HG03175 (cell line): ENCODE measurements around the gene SEMA3C.

Experiments used
- ATAC-seq: cut with Tn5 transposase; IDR thresholded peaks from one replicate; pipeline ENCODE4 v1.9.1; 2021; ENCODE audit warnings: mild to moderate bottlenecking, moderate library complexity; ENCODE audit not compliant: unreplicated experiment

SEMA3C gene

GRCh38 chr7:80785276-80785675 lies 133.6 kb downstream of the SEMA3C start:
- ATAC-seq = no peak

- no peak for ATAC-seq
Measured at GRCh38 chr7:80783678-80784327, 135.0 kb downstream of the SEMA3C start.

GRCh38 chr7:80783186-80783677 lies 135.6 kb downstream of the SEMA3C start:
- ATAC-seq = no peak

- ATAC-seq = no peak
Measured at GRCh38 chr7:80781561-80781979, 137.3 kb downstream of the SEMA3C start.

GRCh38 chr7:80781146-80781545 lies 137.7 kb downstream of the SEMA3C start:
- no peak for ATAC-seq

- no peak for ATAC-seq
Measured at GRCh38 chr7:80779456-80779855, 139.4 kb downstream of the SEMA3C start.

- no peak for ATAC-seq
Measured at GRCh38 chr7:80775897-80776296, 143.0 kb downstream of the SEMA3C start.

- no peak for ATAC-seq
Measured at GRCh38 chr7:80775482-80775881, 143.4 kb downstream of the SEMA3C start.

- no peak for ATAC-seq
Measured at GRCh38 chr7:80774843-80775242, 144.0 kb downstream of the SEMA3C start.

- no peak for ATAC-seq
Measured at GRCh38 chr7:80773787-80774508, 144.9 kb downstream of the SEMA3C start.

- ATAC-seq = no peak
Measured at GRCh38 chr7:80772347-80772993, 146.4 kb downstream of the SEMA3C start.

- ATAC-seq = no peak
Measured at GRCh38 chr7:80771523-80771922, 147.3 kb downstream of the SEMA3C start.

- ATAC-seq = no peak
Measured at GRCh38 chr7:80770675-80771081, 148.2 kb downstream of the SEMA3C start.

- ATAC-seq = no peak
Measured at GRCh38 chr7:80770061-80770460, 148.8 kb downstream of the SEMA3C start.

GRCh38 chr7:80768756-80769155 lies 150.1 kb downstream of the SEMA3C start:
- ATAC-seq = no peak

GRCh38 chr7:80767654-80768053 lies 151.2 kb downstream of the SEMA3C start:
- no peak for ATAC-seq

- no peak for ATAC-seq
Measured at GRCh38 chr7:80766724-80767123, 152.1 kb downstream of the SEMA3C start.

- no peak for ATAC-seq
Measured at GRCh38 chr7:80764132-80764531, 154.7 kb downstream of the SEMA3C start.

GRCh38 chr7:80763704-80764103 lies 155.1 kb downstream of the SEMA3C start:
- ATAC-seq = no peak

GRCh38 chr7:80763289-80763688 lies 155.6 kb downstream of the SEMA3C start:
- ATAC-seq = no peak

- no peak for ATAC-seq
Measured at GRCh38 chr7:80760292-80760691, 158.6 kb downstream of the SEMA3C start.
